C4-2B (cell line): Measurements from ENCODE around the gene NFX1.
"Not testable (repeated sequence)": the region's sequence is repeated elsewhere in the genome, so short reads cannot be mapped to it uniquely, and the experiment has no call there.

Experiments
- ZFX ChIP-seq: fragments of 450-650 bp; IDR thresholded peaks from 2 replicates; pipeline ENCODE4 v1.6.1; 2017
- TF ChIP-seq, protein P1 (sequence below): fragments of 450-650 bp; conservative IDR thresholded peaks from 2 replicates; pipeline ENCODE4 v1.5.1; 2017; ENCODE audit warnings: mild to moderate bottlenecking

DNA sequence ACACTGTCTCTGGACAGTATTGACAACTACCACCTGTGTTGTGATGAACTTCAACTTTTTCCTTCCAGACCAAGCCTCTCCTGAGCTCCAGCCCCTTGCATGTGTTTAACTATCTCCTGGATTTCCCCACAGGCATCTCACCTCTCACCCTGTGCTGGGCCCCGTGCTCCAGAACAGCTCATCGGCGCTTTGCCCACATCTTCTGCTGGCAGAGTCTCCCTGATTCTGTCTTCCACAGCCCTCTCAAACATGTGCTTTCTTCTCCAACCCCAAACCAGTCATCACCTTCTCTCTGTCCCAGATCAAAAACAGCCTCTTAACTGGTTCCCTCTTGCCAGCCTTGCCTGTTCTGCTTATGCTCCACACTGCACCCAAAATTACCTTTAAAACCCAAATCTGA lies 103.7 kb downstream of the NFX1 start:
- TF ChIP-seq, protein P1, sequence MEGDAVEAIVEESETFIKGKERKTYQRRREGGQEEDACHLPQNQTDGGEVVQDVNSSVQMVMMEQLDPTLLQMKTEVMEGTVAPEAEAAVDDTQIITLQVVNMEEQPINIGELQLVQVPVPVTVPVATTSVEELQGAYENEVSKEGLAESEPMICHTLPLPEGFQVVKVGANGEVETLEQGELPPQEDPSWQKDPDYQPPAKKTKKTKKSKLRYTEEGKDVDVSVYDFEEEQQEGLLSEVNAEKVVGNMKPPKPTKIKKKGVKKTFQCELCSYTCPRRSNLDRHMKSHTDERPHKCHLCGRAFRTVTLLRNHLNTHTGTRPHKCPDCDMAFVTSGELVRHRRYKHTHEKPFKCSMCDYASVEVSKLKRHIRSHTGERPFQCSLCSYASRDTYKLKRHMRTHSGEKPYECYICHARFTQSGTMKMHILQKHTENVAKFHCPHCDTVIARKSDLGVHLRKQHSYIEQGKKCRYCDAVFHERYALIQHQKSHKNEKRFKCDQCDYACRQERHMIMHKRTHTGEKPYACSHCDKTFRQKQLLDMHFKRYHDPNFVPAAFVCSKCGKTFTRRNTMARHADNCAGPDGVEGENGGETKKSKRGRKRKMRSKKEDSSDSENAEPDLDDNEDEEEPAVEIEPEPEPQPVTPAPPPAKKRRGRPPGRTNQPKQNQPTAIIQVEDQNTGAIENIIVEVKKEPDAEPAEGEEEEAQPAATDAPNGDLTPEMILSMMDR: not testable (repeated sequence)
- not testable (repeated sequence) for TF ChIP-seq ZFX
